Measurements from ENCODE around the gene CECR2.

The CECR2 gene

DNA sequence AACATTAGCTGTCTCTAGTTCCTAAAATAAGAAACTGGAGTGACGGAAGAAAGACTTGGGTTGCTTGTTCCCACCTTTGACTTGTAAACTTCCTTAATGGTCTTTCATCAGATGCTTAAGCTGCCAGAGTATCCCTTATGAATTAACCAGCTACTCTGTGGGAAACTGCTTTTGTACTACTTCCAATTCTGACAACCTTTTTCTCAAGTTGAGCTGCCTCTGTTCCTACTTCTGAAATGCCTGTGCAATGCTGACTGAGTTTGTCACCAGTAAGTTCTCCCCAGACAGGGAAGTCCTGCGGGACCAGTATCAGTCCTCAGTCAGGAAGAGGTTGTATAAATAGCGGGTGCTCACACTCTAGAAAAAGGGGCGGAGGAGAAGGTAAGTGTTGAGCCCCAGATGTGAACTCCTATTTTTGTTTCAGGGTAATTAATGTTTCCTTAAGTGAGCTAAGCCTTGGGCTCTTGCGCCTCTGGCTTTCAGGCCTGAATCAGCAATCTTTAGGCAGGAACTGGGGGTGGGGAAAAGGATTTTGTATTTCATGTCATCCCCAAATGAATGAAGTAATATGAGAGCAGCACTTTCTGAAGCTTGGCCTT, 67.2 kb downstream of the CECR2 start:
- H3K27me3 Mint-ChIP-seq = peaks cover 13% of the 10 kb centered on the region
- DNase-seq = no peak
- no peaks in the 10 kb centered on the region for H3K9me3 Mint-ChIP-seq
- no peaks in the 10 kb centered on the region for H3K4me1 Mint-ChIP-seq
- H3K4me3 Mint-ChIP-seq = no peak overlapping the region
- H3K36me3 Mint-ChIP-seq = no peaks in the 10 kb centered on the region
- CTCF ChIA-PET = interaction anchor here (1.1 kb wide), 1 partner anchor 168 kb away, joined by 3 read pairs; no protein-coding TSS in a partner anchor
- H3K27ac Mint-ChIP-seq = no peak overlapping the region

DNA sequence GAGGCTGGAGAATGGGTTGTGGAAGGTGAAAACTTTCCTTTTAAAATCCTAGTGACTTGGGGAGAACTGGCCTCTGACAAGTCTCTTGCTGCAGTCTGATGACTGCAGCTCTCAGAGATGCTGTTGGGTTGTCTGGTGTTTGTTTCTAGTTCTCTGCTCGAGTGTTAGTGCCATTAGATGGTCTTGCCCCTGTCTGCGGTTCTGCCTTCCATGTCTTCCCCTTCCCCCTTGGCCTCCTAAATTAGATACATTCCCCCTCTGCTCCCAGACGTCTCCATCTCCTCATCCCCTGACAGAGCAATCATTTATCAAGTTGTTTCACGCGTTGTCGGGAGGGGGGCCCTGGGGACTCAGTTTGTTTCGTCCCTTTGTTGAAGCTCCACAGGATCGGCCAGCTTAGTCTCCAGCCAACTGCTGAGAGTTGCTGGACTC, 67.7 kb downstream of the CECR2 start:
- H3K36me3 Mint-ChIP-seq = no peaks in the 10 kb centered on the region
- CTCF ChIA-PET = interaction anchor here (1.1 kb wide), 1 partner anchor 168 kb away, joined by 3 read pairs; no protein-coding TSS in a partner anchor
- H3K9me3 Mint-ChIP-seq = no peaks in the 10 kb centered on the region

DNA sequence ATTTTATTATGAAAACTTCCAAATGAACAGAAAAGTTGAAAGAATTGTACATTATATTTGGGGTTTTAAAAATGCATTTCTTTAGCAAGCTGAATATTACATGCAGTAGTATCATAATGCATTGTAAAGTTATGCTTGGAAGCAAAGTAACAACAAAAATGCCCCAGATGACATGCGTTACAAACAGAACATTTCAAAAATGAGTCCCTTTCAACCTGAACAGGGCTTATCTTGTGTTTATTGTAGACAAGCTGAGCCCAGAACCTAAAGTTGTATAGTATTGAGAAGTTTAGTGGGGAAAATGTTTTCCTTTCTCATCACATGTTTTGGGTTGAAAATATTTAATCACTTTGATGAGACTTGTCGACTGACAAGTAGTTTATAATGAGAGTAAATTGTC, 68.8 kb downstream of the CECR2 start:
- peaks cover 16% of the 10 kb centered on the region for H3K27me3 Mint-ChIP-seq
- DNase-seq = no peak
- H3K4me3 Mint-ChIP-seq = no peak overlapping the region
- CTCF ChIA-PET = no interaction called here
- no peaks in the 10 kb centered on the region for H3K9me3 Mint-ChIP-seq
- no peaks in the 10 kb centered on the region for H3K4me1 Mint-ChIP-seq
- no peaks in the 10 kb centered on the region for H3K36me3 Mint-ChIP-seq
- no peak overlapping the region for H3K27ac Mint-ChIP-seq

More for the DNA sequence above, 67.7 kb downstream of the CECR2 start:
- H3K4me1 Mint-ChIP-seq = no peaks in the 10 kb centered on the region
- H3K27ac Mint-ChIP-seq = no peak overlapping the region
- H3K4me3 Mint-ChIP-seq = no peak overlapping the region
- no peak for DNase-seq
- H3K27me3 Mint-ChIP-seq = peaks cover 13% of the 10 kb centered on the region

DNA sequence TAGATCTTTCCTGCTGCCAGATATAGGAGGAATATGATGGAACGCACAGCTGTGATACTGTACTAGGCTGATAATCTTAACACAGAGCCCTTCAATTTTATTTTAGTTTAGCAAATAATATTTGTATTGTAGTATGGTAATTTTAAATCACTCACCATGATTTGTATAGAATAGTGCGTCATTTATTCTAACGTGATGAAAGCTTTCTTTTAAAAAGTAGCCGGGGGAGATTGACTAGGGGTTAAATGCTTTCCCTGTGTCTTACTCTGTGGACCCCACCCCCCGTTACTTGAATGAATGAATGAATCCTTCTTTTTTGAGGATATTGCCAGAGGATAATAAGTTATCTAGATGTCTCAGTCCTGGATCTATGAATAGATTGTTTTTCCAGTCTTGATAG, 72.1 kb downstream of the CECR2 start:
- H3K9me3 Mint-ChIP-seq = no peaks in the 10 kb centered on the region
- no peaks in the 10 kb centered on the region for H3K4me1 Mint-ChIP-seq
- no peak overlapping the region for H3K27ac Mint-ChIP-seq
- peaks cover 12% of the 10 kb centered on the region for H3K27me3 Mint-ChIP-seq
- no peak overlapping the region for H3K4me3 Mint-ChIP-seq
- CTCF ChIA-PET = no interaction called here
- no peak for DNase-seq
- no peaks in the 10 kb centered on the region for H3K36me3 Mint-ChIP-seq

DNA sequence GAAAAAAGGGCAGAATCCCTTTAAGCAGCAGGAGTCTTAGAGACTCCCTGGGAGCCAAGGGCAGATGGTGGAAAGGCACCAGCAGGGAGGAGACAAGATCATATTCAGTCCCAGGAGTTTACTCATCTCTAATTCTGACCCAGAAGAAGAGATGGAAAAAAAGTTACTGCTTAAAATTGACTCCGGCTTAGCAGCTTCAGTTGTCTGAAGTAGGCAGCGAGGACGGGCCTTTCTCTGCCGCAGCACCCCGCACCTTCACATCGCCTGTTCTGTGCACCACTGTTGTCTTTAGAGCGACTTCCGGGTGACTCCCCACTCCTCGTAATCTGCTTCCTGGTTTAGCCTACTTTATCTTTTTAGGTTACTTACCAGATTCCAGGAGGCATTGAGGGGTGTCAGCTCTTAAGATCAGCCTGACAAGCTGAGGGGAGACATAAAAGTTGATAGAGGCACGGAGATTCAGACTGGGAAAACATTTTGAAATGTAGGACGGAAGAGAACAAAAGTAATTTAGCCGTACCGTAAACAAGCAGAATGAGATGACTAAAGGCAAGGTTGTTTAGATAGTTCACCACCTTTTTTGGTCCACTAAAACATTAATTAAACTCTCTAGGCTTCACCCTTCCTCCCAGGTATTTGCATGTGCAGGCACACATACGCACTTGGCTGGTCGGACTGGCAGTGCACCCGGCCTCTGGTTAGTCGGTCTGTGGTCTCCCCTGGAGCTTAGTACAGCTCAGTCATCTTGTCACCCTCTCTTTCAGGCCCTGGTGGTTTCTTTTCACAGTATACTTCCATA, 74.3 kb downstream of the CECR2 start:
- DNase-seq = no peak
- H3K27ac Mint-ChIP-seq = no peak overlapping the region
- no peaks in the 10 kb centered on the region for H3K9me3 Mint-ChIP-seq
- peaks cover 3% of the 10 kb centered on the region for H3K27me3 Mint-ChIP-seq
- H3K4me3 Mint-ChIP-seq = no peak overlapping the region
- CTCF ChIA-PET = no interaction called here
- H3K4me1 Mint-ChIP-seq = no peaks in the 10 kb centered on the region
- no peaks in the 10 kb centered on the region for H3K36me3 Mint-ChIP-seq

DNA sequence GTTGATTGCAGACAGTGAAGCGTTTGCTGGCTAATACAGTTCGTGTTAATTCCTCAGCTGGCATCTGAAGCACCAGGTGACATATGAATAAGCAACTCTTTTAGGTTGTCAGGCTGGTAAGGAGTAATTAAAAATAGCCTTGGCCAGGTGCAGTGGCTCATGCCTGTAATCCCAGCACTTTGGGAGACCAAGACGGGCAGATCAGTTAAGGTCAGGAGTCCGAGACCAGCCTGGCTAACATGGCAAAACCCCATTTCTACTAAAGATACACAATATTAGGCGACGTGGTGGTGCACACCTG, 74.9 kb downstream of the CECR2 start:
- Mint-ChIP-seq H3K36me3 (no peaks in the 10 kb centered on the region), H3K4me3 (no peak overlapping the region), H3K27ac (no peak overlapping the region), H3K9me3 (no peaks in the 10 kb centered on the region), H3K27me3 (peaks cover 3% of the 10 kb centered on the region), H3K4me1 (no peaks in the 10 kb centered on the region)
- no peak for DNase-seq
- CTCF ChIA-PET = no interaction called here

DNA sequence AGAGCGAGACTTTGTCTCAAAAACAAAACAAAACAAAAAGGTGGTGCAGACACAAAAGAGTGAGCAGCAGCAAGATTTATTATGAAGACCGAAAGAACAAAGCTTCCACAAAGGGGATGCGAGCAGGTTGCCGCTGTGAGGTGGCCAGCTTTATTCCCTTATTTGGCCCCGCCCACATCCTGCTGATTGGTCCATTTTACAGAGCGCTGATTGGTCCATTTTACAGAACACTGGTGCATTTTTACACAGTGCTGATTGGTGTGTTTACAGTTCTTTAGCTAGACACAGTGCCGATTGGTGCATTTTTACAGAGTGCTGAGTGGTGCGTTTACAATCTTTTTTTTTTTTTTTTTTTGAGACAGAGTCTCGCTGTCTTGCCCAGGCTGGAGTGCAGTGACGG, 77.4 kb downstream of the CECR2 start:
- H3K4me1 Mint-ChIP-seq = no peaks in the 10 kb centered on the region
- no peak overlapping the region for H3K27ac Mint-ChIP-seq
- H3K4me3 Mint-ChIP-seq = no peak overlapping the region
- peaks cover 3% of the 10 kb centered on the region for H3K27me3 Mint-ChIP-seq
- H3K36me3 Mint-ChIP-seq = no peaks in the 10 kb centered on the region
- no peaks in the 10 kb centered on the region for H3K9me3 Mint-ChIP-seq
- CTCF ChIA-PET = interaction anchor here (0.7 kb wide), 1 partner anchor 295 kb away, joined by 3 read pairs; no protein-coding TSS in a partner anchor
- DNase-seq = no peak

DNA sequence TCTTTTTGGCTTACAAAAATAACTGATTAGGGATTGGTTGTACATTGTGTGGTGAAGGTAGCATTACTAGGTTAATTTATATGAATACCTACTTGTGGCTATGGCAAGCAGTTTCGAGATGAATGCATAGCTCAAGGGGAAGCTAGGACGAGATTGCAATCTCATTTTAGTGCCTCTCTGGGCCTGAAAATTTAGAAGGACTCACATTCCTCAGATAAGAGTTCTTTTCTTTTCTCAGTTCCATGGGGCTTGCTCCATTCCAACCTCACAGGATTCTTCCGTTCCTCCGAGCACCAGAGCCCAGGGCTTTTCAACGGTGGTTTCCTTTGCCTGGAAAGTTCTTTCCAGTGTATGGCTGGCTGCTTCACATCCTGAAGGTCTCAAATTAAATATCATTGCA, 82.1 kb downstream of the CECR2 start:
- Mint-ChIP-seq H3K27me3 (no peaks in the 10 kb centered on the region), H3K9me3 (no peaks in the 10 kb centered on the region), H3K36me3 (no peaks in the 10 kb centered on the region), H3K4me3 (no peak overlapping the region), H3K4me1 (no peaks in the 10 kb centered on the region), H3K27ac (no peak overlapping the region)
- CTCF ChIA-PET = no interaction called here
- DNase-seq = no peak

DNA sequence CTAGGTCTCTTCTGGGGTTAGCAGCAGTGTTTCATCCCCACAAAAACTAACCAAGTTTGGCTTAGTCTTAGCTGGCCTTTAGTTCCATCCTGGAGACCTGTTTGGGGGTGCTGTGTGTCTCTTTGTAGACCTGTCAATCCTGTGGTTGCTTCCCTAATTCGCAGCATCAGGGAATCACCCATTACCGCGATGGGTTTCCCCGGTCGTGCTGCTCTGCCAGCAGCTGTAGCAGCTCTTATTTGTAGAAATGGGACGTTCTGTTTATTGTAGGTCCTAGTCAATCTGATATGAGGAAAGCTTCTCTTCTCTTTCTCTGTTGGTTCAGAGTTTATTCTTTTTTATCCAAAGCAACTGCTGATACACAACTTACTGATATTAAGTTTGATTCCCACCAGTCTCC, 91.6 kb downstream of the CECR2 start:
- Mint-ChIP-seq H3K27me3 (peaks cover 19% of the 10 kb centered on the region), H3K4me3 (no peak overlapping the region), H3K4me1 (no peaks in the 10 kb centered on the region), H3K36me3 (no peaks in the 10 kb centered on the region), H3K9me3 (no peaks in the 10 kb centered on the region), H3K27ac (no peak overlapping the region)
- DNase-seq = no peak
- CTCF ChIA-PET = interaction anchor here (0.7 kb wide), 1 partner anchor 97 kb away, joined by 3 read pairs; no protein-coding TSS in a partner anchor

DNA sequence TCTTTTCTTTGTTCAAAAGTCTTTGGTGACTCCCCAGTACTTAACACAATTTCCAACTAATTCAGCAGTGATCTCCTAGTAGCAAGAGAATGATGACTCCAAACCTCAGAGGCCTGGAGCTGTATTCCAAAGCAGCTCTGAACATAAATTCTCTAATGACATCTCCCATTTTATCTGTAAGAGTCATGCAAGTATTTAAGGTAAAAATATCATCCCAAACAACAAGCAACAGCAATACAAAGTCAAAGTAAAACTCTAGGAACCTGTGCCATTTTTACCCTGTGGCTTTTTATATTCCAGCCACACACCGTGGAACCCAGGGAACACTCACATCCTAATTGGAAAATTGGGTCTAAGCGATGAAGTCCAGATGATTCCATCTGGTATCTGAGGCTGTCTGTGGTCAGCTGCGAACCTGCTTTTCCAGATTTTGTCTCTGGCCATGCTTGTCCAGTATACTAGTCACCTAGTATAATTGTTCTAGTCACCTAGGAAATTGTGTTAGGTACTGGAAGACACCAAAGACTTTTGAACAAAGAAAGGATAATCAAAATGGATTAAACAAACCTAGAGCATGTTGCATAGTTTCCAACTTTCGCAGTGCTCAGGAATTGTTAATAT, 101.7 kb downstream of the CECR2 start:
- Mint-ChIP-seq H3K27ac (no peak overlapping the region), H3K4me1 (no peaks in the 10 kb centered on the region), H3K4me3 (no peak overlapping the region), H3K9me3 (no peaks in the 10 kb centered on the region), H3K27me3 (peaks cover 31% of the 10 kb centered on the region), H3K36me3 (no peaks in the 10 kb centered on the region)
- no peak for DNase-seq
- CTCF ChIA-PET = no interaction called here

DNA sequence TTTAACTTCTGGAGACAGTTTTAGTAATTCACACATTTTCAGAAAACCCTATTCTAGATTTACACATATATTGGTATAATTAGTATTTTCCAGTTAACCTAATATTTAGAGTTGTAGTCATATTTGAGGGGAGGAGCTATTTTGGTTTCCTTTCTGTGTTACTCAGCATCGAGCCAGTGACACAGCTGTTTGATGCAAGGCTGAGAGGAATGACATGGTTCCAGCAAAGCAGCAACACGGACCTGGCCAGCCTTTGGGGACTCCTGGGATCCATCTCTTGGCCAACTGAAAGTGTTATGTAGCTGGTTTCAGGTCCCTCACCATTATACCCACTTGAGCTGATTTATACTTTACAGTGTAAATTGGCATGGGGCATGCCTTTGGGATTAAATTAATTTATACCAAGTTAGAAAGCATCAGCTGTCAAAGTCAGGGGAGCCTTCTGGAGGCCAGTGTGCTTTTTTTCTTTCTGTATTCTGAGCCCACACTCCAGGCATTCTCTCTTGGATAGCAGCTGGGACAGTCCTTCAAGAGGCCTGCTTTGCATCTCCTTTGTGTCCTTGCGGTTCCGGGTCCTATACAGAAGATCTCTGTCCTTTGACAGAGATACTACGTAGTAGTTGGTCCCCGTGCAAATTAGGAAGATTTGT, 102.8 kb downstream of the CECR2 start:
- H3K4me1 Mint-ChIP-seq = no peaks in the 10 kb centered on the region
- H3K4me3 Mint-ChIP-seq = no peak overlapping the region
- H3K9me3 Mint-ChIP-seq = no peaks in the 10 kb centered on the region
- no peak for DNase-seq
- CTCF ChIA-PET = no interaction called here
- H3K36me3 Mint-ChIP-seq = no peaks in the 10 kb centered on the region
- no peak overlapping the region for H3K27ac Mint-ChIP-seq
- H3K27me3 Mint-ChIP-seq = peaks cover 33% of the 10 kb centered on the region

DNA sequence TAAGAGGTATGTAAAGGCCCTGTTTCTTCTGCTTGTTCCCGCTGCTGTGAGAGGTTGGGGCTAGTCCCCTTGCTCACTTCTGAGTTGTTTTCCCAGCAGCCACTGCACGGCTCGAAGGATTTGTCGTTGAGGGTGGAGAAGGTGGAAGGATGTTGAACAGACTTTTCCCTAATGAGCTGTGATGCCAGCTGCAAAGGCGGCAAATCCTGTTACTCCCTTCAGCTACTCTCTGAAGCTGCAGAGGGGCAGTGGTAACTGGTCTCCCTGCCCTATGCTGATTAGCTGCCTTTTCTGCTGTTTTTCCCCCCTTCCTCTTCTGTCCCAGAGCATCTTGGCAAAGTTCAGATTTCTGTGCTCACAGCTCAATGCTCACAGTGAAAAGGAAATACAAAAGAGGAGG, 103.7 kb downstream of the CECR2 start:
- Mint-ChIP-seq H3K27ac (no peak overlapping the region), H3K9me3 (no peaks in the 10 kb centered on the region), H3K4me3 (no peak overlapping the region), H3K4me1 (no peaks in the 10 kb centered on the region), H3K27me3 (peaks cover 39% of the 10 kb centered on the region), H3K36me3 (no peaks in the 10 kb centered on the region)
- CTCF ChIA-PET = interaction anchor here (0.8 kb wide), 1 partner anchor 27 kb away, joined by 3 read pairs; no protein-coding TSS in a partner anchor
- no peak for DNase-seq

DNA sequence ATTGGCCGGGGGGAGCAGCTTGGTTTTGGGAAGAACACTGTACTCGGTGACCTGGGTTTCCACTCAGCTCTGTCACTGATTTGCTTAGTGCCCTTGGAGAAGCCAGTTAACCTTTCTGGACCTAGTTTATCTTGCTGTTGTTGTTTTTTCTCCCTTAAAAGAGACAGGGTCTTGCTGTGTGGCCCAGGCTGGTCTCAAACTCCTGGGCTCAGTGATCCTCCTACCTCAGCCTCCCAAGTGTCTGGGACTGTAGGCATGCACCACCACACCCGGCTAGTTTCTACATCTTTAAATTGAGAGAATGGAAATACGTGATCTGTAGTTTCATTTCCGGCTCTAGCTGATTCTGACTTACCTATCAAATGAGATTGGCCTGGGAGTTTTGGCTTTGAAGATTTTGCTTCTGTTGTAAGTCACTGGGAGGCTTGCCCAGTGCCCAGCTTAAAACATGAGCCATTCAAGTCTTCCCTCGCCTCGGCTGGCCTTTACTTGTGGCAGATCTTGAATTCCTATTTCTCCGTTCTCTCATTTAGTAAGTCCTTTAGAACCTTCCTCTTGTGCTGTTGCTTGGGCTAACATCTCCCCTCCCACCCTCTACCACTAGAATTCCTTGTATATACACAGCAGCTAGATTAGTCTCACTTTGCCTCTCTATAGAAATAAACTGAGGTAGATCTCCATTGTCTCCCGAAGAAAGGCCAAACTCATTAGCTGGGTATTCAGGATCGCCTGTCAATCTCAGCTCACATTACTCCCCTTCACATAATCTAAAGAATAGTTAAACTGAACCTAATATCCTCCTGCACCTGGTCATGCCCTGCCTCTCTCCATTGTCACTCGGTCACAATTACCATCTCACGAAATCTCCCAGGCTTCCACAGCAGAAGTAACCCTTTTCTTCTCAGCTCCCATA, 106.3 kb downstream of the CECR2 start:
- Mint-ChIP-seq H3K27ac (peak overlapping the region; percentile 24), H3K27me3 (peaks cover 36% of the 10 kb centered on the region), H3K9me3 (no peaks in the 10 kb centered on the region), H3K36me3 (no peaks in the 10 kb centered on the region), H3K4me3 (no peak overlapping the region), H3K4me1 (no peaks in the 10 kb centered on the region)
- DNase-seq = no peak
- CTCF ChIA-PET = interaction anchor here (0.6 kb wide), 1 partner anchor 304 kb away, joined by 4 read pairs; no protein-coding TSS in a partner anchor

DNA sequence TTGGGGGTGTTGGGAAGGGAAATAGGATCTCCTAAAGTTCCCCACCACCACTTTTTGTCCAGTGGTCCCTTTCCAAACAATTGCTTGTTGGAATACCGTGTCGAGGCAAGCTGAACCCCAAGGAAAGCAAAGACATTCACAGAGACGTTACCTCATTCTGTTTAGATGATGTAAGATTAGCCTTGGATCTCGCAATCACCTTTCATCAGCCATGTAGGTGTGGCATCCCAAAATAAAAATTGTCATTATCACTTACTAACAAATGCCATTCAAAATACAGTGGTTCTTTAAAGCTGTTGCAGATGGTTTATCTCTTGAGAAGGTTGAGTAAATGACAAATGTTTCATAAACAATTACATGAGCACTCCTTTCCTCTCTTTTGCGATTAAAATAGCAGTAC, 107.6 kb downstream of the CECR2 start:
- CTCF ChIA-PET = interaction anchor here (1.1 kb wide), 1 partner anchor 402 kb away, joined by 3 read pairs; no protein-coding TSS in a partner anchor
- Mint-ChIP-seq H3K4me1 (no peaks in the 10 kb centered on the region), H3K27ac (no peak overlapping the region), H3K27me3 (peaks cover 27% of the 10 kb centered on the region), H3K36me3 (no peaks in the 10 kb centered on the region), H3K9me3 (no peaks in the 10 kb centered on the region), H3K4me3 (no peak overlapping the region)
- DNase-seq = no peak
